Smooth muscle cell (in vitro differentiated cells): ENCODE data around the gene SPECC1. TPM values are rescaled to one million over a fixed set of nuclear protein-coding genes. Genes with fewer than 3 reads are reported as not detected.
A peak's percentile ranks its signal among the peaks of the same experiment; 100 is the strongest.

Experiments
- DNase-seq: peaks from one replicate; lab custom pipeline; 2025; ENCODE audit not compliant: unreplicated experiment; lab: John Stamatoyannopoulos, UW
- H2AFZ ChIP-seq: fragments of 200-600 bp; sonication (generic); 2 replicates; pipeline ENCODE4 v1.6.0; 2016; ENCODE audit warnings: antibody characterized with exemption, low read depth, mild to moderate bottlenecking
- H3F3A ChIP-seq: fragments of 200-600 bp; sonication (generic); 2 replicates; pipeline ENCODE4 v1.6.0; 2017; ENCODE audit warnings: antibody characterized with exemption, low read depth
- H3K27ac ChIP-seq: fragments of 200-600 bp; sonication (generic); 2 replicates; pipeline ENCODE4 v1.5.1; 2016; ENCODE audit warnings: low read depth, mild to moderate bottlenecking
- H3K27me3 ChIP-seq: fragments of 200-600 bp; sonication (generic); 2 replicates; pipeline ENCODE4 v1.6.1; 2016; ENCODE audit warnings: low read depth, mild to moderate bottlenecking
- H3K36me3 ChIP-seq: fragments of 200-600 bp; sonication (generic); 2 replicates; pipeline ENCODE4 v1.5.1; 2016; ENCODE audit warnings: low read depth
- H3K4me1 ChIP-seq: fragments of 200-600 bp; sonication (generic); 2 replicates; pipeline ENCODE4 v1.5.1; 2016; ENCODE audit warnings: low read depth
- H3K4me2 ChIP-seq: fragments of 200-600 bp; sonication (generic); 2 replicates; pipeline ENCODE4 v1.6.0; 2016; ENCODE audit warnings: mild to moderate bottlenecking
- H3K4me3 ChIP-seq: fragments of 200-600 bp; sonication (generic); 2 replicates; pipeline ENCODE4 v1.5.1; 2016; ENCODE audit warnings: mild to moderate bottlenecking
- H3K79me2 ChIP-seq: fragments of 200-600 bp; sonication (generic); 2 replicates; pipeline ENCODE4 v1.6.0; 2016; ENCODE audit warnings: low read depth, mild to moderate bottlenecking
- H3K9ac ChIP-seq: fragments of 200-600 bp; sonication (generic); 2 replicates; pipeline ENCODE4 v1.6.0; 2016; ENCODE audit warnings: low read depth
- H3K9me3 ChIP-seq: fragments of 200-600 bp; sonication (generic); replicated peaks from 2 replicates; pipeline ENCODE4 v1.5.1; 2016; ENCODE audit warnings: low read depth
- H4K20me1 ChIP-seq: fragments of 200-600 bp; sonication (generic); 2 replicates; pipeline ENCODE4 v1.6.0; 2016; ENCODE audit warnings: low read depth
- WGBS: methylation state at CpG from one replicate; pipeline ENCODE4 v1.1.7; 2016; ENCODE audit warnings: low lambda C conversion rate; 5-methylcytosine and 5-hydroxymethylcytosine counted together
- polyA plus RNA-seq: library from polyadenylated mRNA; unstranded; fragments of >200 nt; fragmentation: Nextera tagmentation; extraction: Ambion mirVana; gene quantifications from 2 replicates; pipeline ENCODE4 v1.2.1, GENCODE V29; 2016
- total RNA-seq: library from RNA; depleted of rRNA; stranded (reverse); fragments of >200 nt; gene quantifications from 2 replicates; pipeline ENCODE4 v1.2.3, GENCODE V29; 2014
- TF ChIP-seq, protein P1 (sequence below): fragments of 200-600 bp; sonication (generic); IDR thresholded peaks from 2 replicates; pipeline ENCODE4 v1.5.1; 2017; ENCODE audit warnings: borderline replicate concordance, mild to moderate bottlenecking, antibody characterized with exemption; ENCODE audit not compliant: insufficient read depth, poor library complexity, severe bottlenecking

Gene SPECC1
- total and polyA plus RNA-seq, 2 experiments from 2014 or later, result 20.0 to 72.0 TPM

GRCh38 chr17:20223808-20224328 is 214.7 kb downstream of the SPECC1 start:
- 19% methylated on average over 3 of the region's 3 CpGs for WGBS
- TF ChIP-seq, protein P1, sequence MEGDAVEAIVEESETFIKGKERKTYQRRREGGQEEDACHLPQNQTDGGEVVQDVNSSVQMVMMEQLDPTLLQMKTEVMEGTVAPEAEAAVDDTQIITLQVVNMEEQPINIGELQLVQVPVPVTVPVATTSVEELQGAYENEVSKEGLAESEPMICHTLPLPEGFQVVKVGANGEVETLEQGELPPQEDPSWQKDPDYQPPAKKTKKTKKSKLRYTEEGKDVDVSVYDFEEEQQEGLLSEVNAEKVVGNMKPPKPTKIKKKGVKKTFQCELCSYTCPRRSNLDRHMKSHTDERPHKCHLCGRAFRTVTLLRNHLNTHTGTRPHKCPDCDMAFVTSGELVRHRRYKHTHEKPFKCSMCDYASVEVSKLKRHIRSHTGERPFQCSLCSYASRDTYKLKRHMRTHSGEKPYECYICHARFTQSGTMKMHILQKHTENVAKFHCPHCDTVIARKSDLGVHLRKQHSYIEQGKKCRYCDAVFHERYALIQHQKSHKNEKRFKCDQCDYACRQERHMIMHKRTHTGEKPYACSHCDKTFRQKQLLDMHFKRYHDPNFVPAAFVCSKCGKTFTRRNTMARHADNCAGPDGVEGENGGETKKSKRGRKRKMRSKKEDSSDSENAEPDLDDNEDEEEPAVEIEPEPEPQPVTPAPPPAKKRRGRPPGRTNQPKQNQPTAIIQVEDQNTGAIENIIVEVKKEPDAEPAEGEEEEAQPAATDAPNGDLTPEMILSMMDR, result peak; percentile 21
- no peak for DNase-seq
- H3K27me3 ChIP-seq, result no peaks in the 10 kb centered on the region
- H3F3A ChIP-seq, result peaks cover 13% of the 10 kb centered on the region
- peaks cover 56% of the 10 kb centered on the region for H3K79me2 ChIP-seq
- H3K4me1 ChIP-seq, result peaks cover under 1% of the 10 kb centered on the region
- no peaks in the 10 kb centered on the region for H4K20me1 ChIP-seq
- no peak overlapping the region for H3K4me3 ChIP-seq
- no peaks in the 10 kb centered on the region for H3K36me3 ChIP-seq
- no peak overlapping the region for H3K9ac ChIP-seq
- H3K9me3 ChIP-seq, result no peaks in the 10 kb centered on the region
- peak overlapping the region; percentile 71 for H3K27ac ChIP-seq
- peak overlapping the region; percentile 57 for H3K4me2 ChIP-seq
- H2AFZ ChIP-seq, result no peak overlapping the region

GRCh38 chr17:20224379-20224778 is 215.2 kb downstream of the SPECC1 start:
- no peak for DNase-seq
- Histone ChIP-seq H2AFZ (no peak overlapping the region), H3F3A (peaks cover 13% of the 10 kb centered on the region), H3K27ac (peak overlapping the region; percentile 71), H3K4me3 (no peak overlapping the region), H3K4me1 (no peaks in the 10 kb centered on the region), H3K27me3 (no peaks in the 10 kb centered on the region), H3K9ac (no peak overlapping the region), H3K36me3 (no peaks in the 10 kb centered on the region), H3K4me2 (peak overlapping the region; percentile 57), H3K9me3 (no peaks in the 10 kb centered on the region), H3K79me2 (peaks cover 51% of the 10 kb centered on the region), H4K20me1 (no peaks in the 10 kb centered on the region)
- 74% methylated on average over 3 of the region's 3 CpGs for WGBS
- TF ChIP-seq, protein P1, result no peak

- Histone ChIP-seq H2AFZ (no peak overlapping the region), H3K4me1 (no peaks in the 10 kb centered on the region), H3K27ac (no peak overlapping the region), H3K4me2 (no peak overlapping the region), H3K9ac (no peak overlapping the region), H3K27me3 (no peaks in the 10 kb centered on the region), H3K4me3 (no peak overlapping the region), H3K36me3 (no peaks in the 10 kb centered on the region), H3K9me3 (no peaks in the 10 kb centered on the region), H3K79me2 (peaks cover 41% of the 10 kb centered on the region), H4K20me1 (no peaks in the 10 kb centered on the region), H3F3A (peaks cover 13% of the 10 kb centered on the region)
- TF ChIP-seq, protein P1, result peak; percentile 22
- DNase-seq, result no peak
- 78% methylated on average over 7 of the region's 7 CpGs for WGBS
These were observed 216.3 kb downstream of the SPECC1 start for GRCh38 chr17:20225162-20226115.
